GM20431 (cell line): Measurements from ENCODE around the gene AP4M1.

Experiments used
- in situ Hi-C: fragments of 300-500 bp; cut with MseI, MboI; formaldehyde crosslinking; loops from one replicate; pipeline ENCODE4 v1.15.0; 2020; ENCODE audit warnings: low sequenced_read_pairs; ENCODE audit not compliant: unreplicated experiment

Gene AP4M1

GRCh38 chr7:100105534-100105933 lies 4.1 kb downstream of the AP4M1 start:
- in situ Hi-C loops: no loop called here

DNA sequence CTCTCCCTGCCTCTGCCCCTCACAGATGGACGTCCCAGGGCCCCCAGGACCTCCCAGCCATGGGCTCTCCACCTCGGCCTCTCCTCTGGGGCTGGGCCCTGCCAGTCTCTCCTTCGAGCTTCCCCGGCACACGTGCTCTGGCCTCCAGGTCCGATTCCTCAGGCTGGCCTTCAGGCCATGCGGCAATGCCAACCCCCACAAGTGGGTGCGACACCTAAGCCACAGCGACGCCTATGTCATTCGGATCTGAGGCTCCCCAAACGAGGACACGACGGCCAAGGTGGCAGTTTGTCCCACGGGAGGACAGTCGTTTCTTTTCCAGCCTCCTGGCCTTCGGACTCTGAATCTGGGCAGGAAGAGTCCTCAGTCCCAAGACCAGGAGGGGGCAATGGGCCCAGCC lies 5.2 kb downstream of the AP4M1 start:
- in situ Hi-C loops: no loop called here

- in situ Hi-C loops: no loop called here
Observed at GRCh38 chr7:100107125-100107737, 5.8 kb downstream of the AP4M1 start.

- in situ Hi-C loops: no loop called here
Observed at GRCh38 chr7:100107890-100108289, 6.4 kb downstream of the AP4M1 start.

DNA sequence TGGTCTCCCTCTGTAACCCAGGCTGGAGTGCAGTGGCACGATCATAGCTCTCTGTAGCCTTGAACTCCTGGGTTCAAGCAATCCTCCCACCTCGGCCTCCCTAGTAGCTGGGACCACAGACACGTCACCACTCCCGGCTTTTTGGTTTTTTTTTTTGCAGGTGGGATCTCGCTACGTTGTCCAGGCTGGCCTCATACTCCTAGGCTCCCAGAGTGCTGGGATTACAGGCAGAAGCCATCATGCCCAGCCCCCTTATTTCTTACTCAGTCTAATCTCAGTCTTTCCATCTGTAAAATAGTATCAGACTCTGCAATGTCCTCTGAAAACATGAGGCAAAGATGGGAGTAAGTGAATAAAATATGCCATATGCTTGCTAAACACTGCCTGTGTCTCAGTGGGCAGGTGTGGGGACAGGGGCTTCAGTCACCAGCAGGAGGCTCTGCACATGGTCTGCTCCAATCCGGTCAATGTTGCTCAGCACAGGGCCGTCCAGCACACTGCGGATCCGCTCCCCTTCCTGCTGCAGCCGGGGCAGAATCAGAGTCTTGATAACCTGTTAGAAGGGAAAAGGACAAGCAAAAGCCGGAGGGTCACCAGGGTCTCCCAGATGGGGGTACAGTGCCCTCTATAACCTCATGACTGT lies 8.2 kb downstream of the AP4M1 start:
- in situ Hi-C loops: no loop called here

DNA sequence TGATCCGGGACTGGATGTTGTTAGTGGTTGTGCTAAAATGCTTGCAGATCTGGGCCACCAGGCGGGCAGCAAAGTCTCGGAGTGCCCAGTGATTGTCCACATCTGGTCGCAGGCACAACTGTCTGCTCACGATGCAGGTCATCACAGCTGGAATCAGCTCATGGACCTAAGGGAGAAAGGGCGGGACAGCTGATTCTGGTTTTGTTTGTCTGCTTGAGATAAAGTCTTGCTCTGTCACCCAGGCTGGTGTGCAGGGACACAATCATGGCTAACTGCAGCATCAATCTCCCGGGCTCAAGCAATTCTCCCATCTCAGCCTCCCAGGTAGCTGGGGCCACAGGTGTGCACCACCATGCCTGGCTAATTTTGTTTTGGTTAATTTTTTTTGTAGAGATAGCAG lies 9.7 kb downstream of the AP4M1 start:
- in situ Hi-C loops: no loop called here

GRCh38 chr7:100111914-100112313 lies 10.5 kb downstream of the AP4M1 start:
- in situ Hi-C loops: no loop called here

DNA sequence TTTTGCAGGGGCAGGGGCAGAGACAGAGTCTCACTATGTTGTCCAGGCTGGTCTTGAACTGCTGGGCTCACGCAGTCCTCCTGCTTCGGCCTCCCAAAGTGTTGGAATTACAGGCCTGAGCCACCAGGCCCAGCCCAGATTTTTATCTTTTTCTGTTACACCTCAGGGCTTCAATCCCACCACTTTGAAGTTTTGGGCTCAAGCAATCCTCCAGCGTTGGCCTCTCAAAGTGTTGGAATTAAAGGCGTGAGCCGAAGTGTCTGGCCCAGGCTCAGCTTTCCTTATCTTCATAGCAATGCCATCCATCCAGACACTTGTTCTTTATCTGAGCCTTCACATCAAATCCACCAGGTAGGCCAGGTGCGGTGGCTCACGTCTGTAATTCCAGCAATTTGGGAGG lies 13.6 kb downstream of the AP4M1 start:
- in situ Hi-C loops: no loop called here

- in situ Hi-C loops: no loop called here
Observed at GRCh38 chr7:100118388-100119071, 17.1 kb downstream of the AP4M1 start.

DNA sequence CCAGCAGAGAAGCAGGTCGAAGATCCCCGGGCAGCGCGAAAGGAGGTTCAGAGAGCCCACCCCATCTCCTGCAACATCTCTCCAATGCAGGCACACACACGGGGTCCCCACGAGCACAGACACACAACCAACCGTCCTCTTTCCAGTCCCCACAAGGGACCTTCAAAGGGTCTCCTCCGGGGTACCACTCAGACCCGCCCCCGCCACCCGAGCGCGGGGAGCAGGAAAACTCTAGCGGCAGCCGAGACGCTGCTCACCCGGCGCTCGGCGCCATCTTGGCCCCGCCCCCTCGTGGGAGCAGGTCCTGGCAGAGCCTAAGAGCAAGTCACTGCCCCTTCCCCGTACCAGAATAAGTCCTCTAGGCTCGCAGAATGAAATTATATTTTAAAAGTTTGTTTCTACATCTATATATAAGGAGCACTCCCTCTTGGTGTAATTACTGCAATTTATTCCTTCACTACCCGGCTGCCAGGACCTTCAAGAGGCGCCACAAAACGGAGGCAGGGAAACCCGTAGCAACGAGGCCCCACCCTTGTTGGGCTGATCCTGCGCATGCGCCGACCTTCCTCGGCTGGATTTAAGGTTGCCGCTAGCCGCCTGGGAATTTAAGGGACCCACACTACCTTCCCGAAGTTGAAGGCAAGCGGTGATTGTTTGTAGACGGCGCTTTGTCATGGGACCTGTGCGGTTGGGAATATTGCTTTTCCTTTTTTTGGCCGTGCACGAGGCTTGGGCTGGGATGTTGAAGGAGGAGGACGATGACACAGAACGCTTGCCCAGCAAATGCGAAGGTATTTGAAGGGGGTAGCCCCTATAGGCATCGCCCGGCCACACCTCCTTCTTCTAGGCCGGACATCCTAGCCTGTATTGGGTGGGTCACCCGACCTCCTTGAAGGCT lies 17.9 kb downstream of the AP4M1 start, which contains the start of the genes CNPY4 and TAF6:
CNPY4 (plus strand) TSS at position 563 of the 898 bp plus-strand sequence; CDS start at position 674, 111 bp downstream.
TAF6 (minus strand) TSS at position 287 of the 898 bp plus-strand sequence. CDS start 5,149 bp downstream, outside the sequence.
- in situ Hi-C loops: no loop called here

GRCh38 chr7:100119970-100120732 lies 18.7 kb downstream of the AP4M1 start:
- in situ Hi-C loops: no loop called here

DNA sequence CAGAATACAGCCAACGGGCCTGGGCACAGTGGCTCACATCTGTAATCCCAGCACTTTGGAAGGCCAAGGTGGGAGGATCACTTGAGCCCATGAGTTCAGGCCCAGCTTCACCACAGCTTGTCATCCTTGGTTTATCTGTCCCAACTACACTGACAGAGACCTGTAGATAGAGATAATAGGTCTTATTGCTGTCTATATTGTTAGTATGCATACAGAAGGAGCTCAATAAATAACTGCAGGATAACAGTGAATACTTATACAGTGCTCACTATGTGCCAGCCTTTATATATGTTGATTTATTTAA lies 19.2 kb downstream of the AP4M1 start:
- in situ Hi-C loops: no loop called here

DNA sequence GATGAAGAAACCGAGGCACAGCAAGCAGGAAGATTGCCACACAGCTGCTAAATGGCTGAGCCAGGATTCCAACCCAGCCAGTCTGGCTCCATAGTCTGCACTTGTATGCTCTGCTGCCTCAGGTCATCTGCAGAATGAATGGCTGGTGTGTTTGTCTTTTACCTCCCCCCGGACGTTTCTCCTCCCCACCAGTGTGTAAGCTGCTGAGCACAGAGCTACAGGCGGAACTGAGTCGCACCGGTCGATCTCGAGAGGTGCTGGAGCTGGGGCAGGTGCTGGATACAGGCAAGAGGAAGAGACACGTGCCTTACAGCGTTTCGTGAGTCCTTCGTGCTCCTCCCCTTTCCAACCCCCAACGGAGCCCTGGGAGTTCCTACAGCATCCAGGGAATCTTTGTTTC lies 20.6 kb downstream of the AP4M1 start:
- in situ Hi-C loops: no loop called here

GRCh38 chr7:100122568-100122967 lies 21.1 kb downstream of the AP4M1 start:
- in situ Hi-C loops: no loop called here

DNA sequence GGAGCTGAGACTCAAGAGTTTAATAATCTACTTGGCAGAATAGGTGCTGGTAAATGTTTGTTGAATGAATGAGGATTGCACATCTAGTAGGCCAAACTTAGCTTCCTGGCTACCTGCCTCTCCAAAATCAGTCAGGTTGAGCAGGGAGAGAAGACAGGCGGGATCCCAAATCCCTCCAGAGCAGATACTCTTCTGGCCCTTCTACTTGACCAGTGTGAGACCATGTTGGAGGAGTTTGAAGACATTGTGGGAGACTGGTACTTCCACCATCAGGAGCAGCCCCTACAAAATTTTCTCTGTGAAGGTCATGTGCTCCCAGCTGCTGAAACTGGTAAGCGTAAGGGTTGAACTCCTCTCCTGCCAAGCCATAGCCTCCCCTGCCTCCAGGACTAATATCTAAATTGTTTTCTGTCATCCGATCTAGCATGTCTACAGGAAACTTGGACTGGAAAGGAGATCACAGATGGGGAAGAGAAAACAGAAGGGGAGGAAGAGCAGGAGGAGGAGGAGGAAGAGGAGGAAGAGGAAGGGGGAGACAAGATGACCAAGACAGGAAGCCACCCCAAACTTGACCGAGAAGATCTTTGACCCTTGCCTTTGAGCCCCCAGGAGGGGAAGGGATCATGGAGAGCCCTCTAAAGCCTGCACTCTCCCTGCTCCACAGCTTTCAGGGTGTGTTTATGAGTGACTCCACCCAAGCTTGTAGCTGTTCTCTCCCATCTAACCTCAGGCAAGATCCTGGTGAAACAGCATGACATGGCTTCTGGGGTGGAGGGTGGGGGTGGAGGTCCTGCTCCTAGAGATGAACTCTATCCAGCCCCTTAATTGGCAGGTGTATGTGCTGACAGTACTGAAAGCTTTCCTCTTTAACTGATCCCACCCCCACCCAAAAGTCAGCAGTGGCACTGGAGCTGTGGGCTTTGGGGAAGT lies 23.1 kb downstream of the AP4M1 start:
- in situ Hi-C loops: no loop called here

- in situ Hi-C loops: no loop called here
Observed at GRCh38 chr7:100126239-100126930, 24.9 kb downstream of the AP4M1 start.

GRCh38 chr7:100126931-100127865 lies 25.8 kb downstream of the AP4M1 start, which contains the start of gene MBLAC1:
Gene MBLAC1 (plus strand): TSS chr7:100126967. CDS start chr7:100127396, 429 bp downstream.
- in situ Hi-C loops: no loop called here
